OCI-LY7 (cell line): Measurements from ENCODE around the gene LRRC4C.

ENCODE experiments used
- EZH2phosphoT487 ChIP-seq: fragments of 200-600 bp; sonication (generic); IDR thresholded peaks from 2 replicates; pipeline ENCODE4 v1.6.1; 2018; ENCODE audit warnings: low read depth, borderline replicate concordance, mild to moderate bottlenecking, mixed run types, antibody characterized with exemption, low read length, moderate library complexity, mixed read lengths
- TF ChIP-seq, protein P1 (sequence below): fragments of 200-600 bp; sonication (generic); conservative IDR thresholded peaks from 2 replicates; pipeline ENCODE4 v1.5.1; 2014; ENCODE audit warnings: mild to moderate bottlenecking, antibody characterized with exemption, low read length, moderate library complexity, mixed read lengths

DNA sequence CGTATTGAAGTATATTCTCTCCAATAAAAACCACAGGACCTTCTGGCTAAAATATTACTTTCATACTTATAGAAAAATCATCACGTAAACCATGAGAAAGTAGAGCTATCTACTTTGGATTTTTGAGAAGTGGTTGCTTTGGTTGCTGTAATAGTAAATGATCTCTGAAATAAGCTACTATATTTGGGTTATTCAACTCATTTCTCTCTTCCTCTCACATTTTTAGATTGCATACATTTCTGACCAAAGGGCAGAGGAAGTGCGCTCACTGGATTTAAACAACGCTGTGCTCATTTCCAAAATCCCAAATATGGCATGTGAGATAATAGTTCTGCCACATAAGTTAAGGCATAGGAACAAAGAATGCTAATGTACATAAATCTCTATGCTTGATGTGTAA lies 357.0 kb downstream of the LRRC4C start:
- TF ChIP-seq, protein P1, sequence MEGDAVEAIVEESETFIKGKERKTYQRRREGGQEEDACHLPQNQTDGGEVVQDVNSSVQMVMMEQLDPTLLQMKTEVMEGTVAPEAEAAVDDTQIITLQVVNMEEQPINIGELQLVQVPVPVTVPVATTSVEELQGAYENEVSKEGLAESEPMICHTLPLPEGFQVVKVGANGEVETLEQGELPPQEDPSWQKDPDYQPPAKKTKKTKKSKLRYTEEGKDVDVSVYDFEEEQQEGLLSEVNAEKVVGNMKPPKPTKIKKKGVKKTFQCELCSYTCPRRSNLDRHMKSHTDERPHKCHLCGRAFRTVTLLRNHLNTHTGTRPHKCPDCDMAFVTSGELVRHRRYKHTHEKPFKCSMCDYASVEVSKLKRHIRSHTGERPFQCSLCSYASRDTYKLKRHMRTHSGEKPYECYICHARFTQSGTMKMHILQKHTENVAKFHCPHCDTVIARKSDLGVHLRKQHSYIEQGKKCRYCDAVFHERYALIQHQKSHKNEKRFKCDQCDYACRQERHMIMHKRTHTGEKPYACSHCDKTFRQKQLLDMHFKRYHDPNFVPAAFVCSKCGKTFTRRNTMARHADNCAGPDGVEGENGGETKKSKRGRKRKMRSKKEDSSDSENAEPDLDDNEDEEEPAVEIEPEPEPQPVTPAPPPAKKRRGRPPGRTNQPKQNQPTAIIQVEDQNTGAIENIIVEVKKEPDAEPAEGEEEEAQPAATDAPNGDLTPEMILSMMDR = no peak
- no peak for TF ChIP-seq EZH2phosphoT487
